Measurements from ENCODE around the gene TXLNA. TPM values are rescaled to one million over a fixed set of nuclear protein-coding genes. Genes with fewer than 3 reads are reported as not detected.
"Not testable (repeated sequence)": the region's sequence is repeated elsewhere in the genome, so short reads cannot be mapped to it uniquely, and the experiment has no call there.

The TXLNA gene
- 16.5 TPM for total RNA-seq
- long read RNA-seq, full-length matches to known transcripts, result 1 of 14 reads
- long read RNA-seq, partial matches to known transcripts, result 12 of 14 reads
- long read RNA-seq, other reads (novel, unspliced or antisense), result 1 of 14 reads

- DNase-seq (peak; percentile 98), ATAC-seq (peak; percentile 95)
- intact Hi-C loops (cut with micrococcal nuclease), result no loop called here
These were observed at the start of gene TXLNA for GRCh38 chr1:32179443-32180185. TXLNA (plus strand) TSS chr1:32179675; CDS start chr1:32180346, 671 bp downstream.

GRCh38 chr1:32133950-32134280 is 45.6 kb upstream of the TXLNA start:
- ATAC-seq; DNase-seq; intact Hi-C loops (cut with micrococcal nuclease): not testable (repeated sequence)

- intact Hi-C loops (cut with micrococcal nuclease), result no loop called here
- no peak for DNase-seq
- no peak for ATAC-seq
These were observed 42.4 kb upstream of the TXLNA start for GRCh38 chr1:32137111-32137510.

- intact Hi-C loops (cut with micrococcal nuclease), result no loop called here
- ATAC-seq, result no peak
- no peak for DNase-seq
These were observed 40.5 kb upstream of the TXLNA start for GRCh38 chr1:32138965-32139364.

GRCh38 chr1:32142446-32143301 is 36.8 kb upstream of the TXLNA start:
- ATAC-seq (peak; percentile 93), DNase-seq (peak; percentile 56)
- intact Hi-C loops (cut with micrococcal nuclease), result no loop called here

GRCh38 chr1:32143302-32143695 is 36.2 kb upstream of the TXLNA start:
- DNase-seq; ATAC-seq; intact Hi-C loops (cut with micrococcal nuclease): not testable (repeated sequence)

- no peak for DNase-seq
- no peak for ATAC-seq
- intact Hi-C loops (cut with micrococcal nuclease), result no loop called here
These were observed 35.4 kb upstream of the TXLNA start for GRCh38 chr1:32144033-32144432.

- DNase-seq; intact Hi-C loops (cut with micrococcal nuclease); ATAC-seq: not testable (repeated sequence)
These were observed 31.7 kb upstream of the TXLNA start for GRCh38 chr1:32147799-32148198.

GRCh38 chr1:32150847-32151246 is 28.6 kb upstream of the TXLNA start:
- no peak for ATAC-seq
- intact Hi-C loops (cut with micrococcal nuclease), result no loop called here
- DNase-seq, result no peak

GRCh38 chr1:32151319-32151787 is 28.1 kb upstream of the TXLNA start:
- ATAC-seq (peak; percentile 45), DNase-seq (no peak)
- intact Hi-C loops (cut with micrococcal nuclease), result no loop called here

- DNase-seq (no peak), ATAC-seq (no peak)
- intact Hi-C loops (cut with micrococcal nuclease), result no loop called here
These were observed 20.3 kb upstream of the TXLNA start for GRCh38 chr1:32159189-32159588.

GRCh38 chr1:32163405-32163804 is 16.1 kb upstream of the TXLNA start:
- no peak for ATAC-seq
- intact Hi-C loops (cut with micrococcal nuclease), result no loop called here

GRCh38 chr1:32165633-32166032 is 13.8 kb upstream of the TXLNA start:
- intact Hi-C loops (cut with micrococcal nuclease); ATAC-seq; DNase-seq: not testable (repeated sequence)

More at GRCh38 chr1:32163405-32163804, 16.1 kb upstream of the TXLNA start:
- DNase-seq, result no peak

GRCh38 chr1:32170991-32171390 is 8.5 kb upstream of the TXLNA start:
- ATAC-seq, result no peak
- no peak for DNase-seq
- intact Hi-C loops (cut with micrococcal nuclease), result no loop called here

GRCh38 chr1:32172621-32173245 is 6.7 kb upstream of the TXLNA start:
- ATAC-seq, result no peak
- DNase-seq, result no peak
- intact Hi-C loops (cut with micrococcal nuclease), result no loop called here

GRCh38 chr1:32178380-32179192 is 889 bp upstream of the TXLNA start:
- intact Hi-C loops (cut with micrococcal nuclease), result no loop called here
- no peak for DNase-seq
- ATAC-seq, result no peak

GRCh38 chr1:32179193-32179442 is 357 bp upstream of the TXLNA start:
- peak; percentile 22 for ATAC-seq
- intact Hi-C loops (cut with micrococcal nuclease), result no loop called here
- DNase-seq, result no peak

- peak; percentile 61 for DNase-seq
- intact Hi-C loops (cut with micrococcal nuclease), result no loop called here
- peak; percentile 42 for ATAC-seq
These were observed 948 bp downstream of the TXLNA start for GRCh38 chr1:32180186-32181060.
